IPS DF 6.9 (cell line): Measurements from ENCODE around the gene MYMK.
A peak's percentile ranks its signal among the peaks of the same experiment; 100 is the strongest.

Experiments
- DNase-seq: peaks from one replicate; pipeline ENCODE4 v3.0.0-alpha.2; 2013; ENCODE audit warnings: low read depth, low spot score
- H3K27ac ChIP-seq: one replicate; pipeline ENCODE4 v1.5.1; 2013; ENCODE audit warnings: low read length, control low read depth
- H3K27me3 ChIP-seq: 2 replicates; pipeline ENCODE4 v1.6.1; 2013; ENCODE audit warnings: mild to moderate bottlenecking, low read length; ENCODE audit not compliant: control insufficient read depth, insufficient read depth
- H3K36me3 ChIP-seq: 2 replicates; pipeline ENCODE4 v1.6.1; 2013; ENCODE audit warnings: low read length; ENCODE audit not compliant: control insufficient read depth, insufficient read depth
- H3K4me1 ChIP-seq: 2 replicates; pipeline ENCODE4 v1.6.1; 2013; ENCODE audit warnings: low read length; ENCODE audit not compliant: control insufficient read depth, insufficient read depth
- H3K4me3 ChIP-seq: 2 replicates; pipeline ENCODE4 v1.5.1; 2013; ENCODE audit warnings: mild to moderate bottlenecking, low read length
- H3K9me3 ChIP-seq: 2 replicates; pipeline ENCODE4 v1.6.1; 2013; ENCODE audit warnings: low read length, inconsistent platforms; ENCODE audit not compliant: control insufficient read depth, insufficient read depth
- WGBS: extraction: QIAGEN DNeasy Blood & Tissue Kit; methylation state at CpG from one replicate; pipeline ENCODE4 v1.1.7; 2013; ENCODE audit warnings: mixed read lengths, missing lambda C conversion rate; ENCODE audit not compliant: insufficient read length, insufficient coverage; 5-methylcytosine and 5-hydroxymethylcytosine counted together

Gene MYMK

GRCh38 chr9:133478851-133479711 lies 45.7 kb downstream of the MYMK start, which contains the start of gene SLC2A6:
SLC2A6 (minus strand) TSS chr9:133479099; CDS start chr9:133479059, 40 bp downstream.
- Histone ChIP-seq H3K4me1 (0 out of 2 replicates have a peak, but pooled peaks cover 2% of the 10 kb centered on the region), H3K4me3 (peak within 1 kb of the TSS; percentile 49; the same call in 1 of the 2 replicates), H3K36me3 (peaks cover 8% of the 10 kb centered on the region), H3K9me3 (no peaks in the 10 kb centered on the region), H3K27me3 (no peaks in the 10 kb centered on the region), H3K27ac (no peak within 1 kb of the TSS)
- peak; percentile 89 for DNase-seq
- WGBS, result no CpG with 5 or more reads among the region's 84 CpGs

GRCh38 chr9:133477992-133478850 lies 46.5 kb downstream of the MYMK start:
- H3K4me1 ChIP-seq, result 0 out of 2 replicates have a peak, but pooled peaks cover 2% of the 10 kb centered on the region
- WGBS, result no CpG with 5 or more reads among the region's 17 CpGs
- no peak for DNase-seq

DNA sequence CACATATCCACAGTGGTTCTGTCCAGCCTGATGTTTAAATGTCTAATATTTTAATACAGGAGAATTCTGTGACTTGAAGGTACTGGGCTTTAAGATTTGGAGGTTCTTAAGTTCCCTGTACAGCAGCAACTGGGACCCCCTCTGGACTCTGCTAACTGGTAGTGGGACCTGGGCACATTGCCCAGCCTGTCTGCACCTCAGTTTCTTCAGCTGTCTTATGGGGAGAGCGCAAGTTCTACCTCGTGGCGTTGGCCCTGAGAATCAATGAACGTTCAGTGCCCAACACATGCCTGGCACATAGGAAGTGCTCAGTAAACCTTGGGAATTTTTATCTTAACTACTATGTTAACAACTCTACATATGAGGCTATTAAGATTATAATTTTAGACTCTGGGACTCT lies 47.3 kb downstream of the MYMK start:
- Histone ChIP-seq H3K27me3 (no peaks in the 10 kb centered on the region), H3K9me3 (no peaks in the 10 kb centered on the region), H3K4me1 (0 out of 2 replicates have a peak, but pooled peaks cover 2% of the 10 kb centered on the region), H3K36me3 (peaks cover 20% of the 10 kb centered on the region), H3K4me3 (no peak overlapping the region), H3K27ac (no peak overlapping the region)
- no peak for DNase-seq
- WGBS, result no CpG with 5 or more reads among the region's 4 CpGs

More at GRCh38 chr9:133477992-133478850, 46.5 kb downstream of the MYMK start:
- Histone ChIP-seq H3K9me3 (no peaks in the 10 kb centered on the region), H3K36me3 (peaks cover 16% of the 10 kb centered on the region), H3K27me3 (no peaks in the 10 kb centered on the region), H3K4me3 (peak overlapping the region; percentile 49; the same call in 1 of the 2 replicates), H3K27ac (no peak overlapping the region)

DNA sequence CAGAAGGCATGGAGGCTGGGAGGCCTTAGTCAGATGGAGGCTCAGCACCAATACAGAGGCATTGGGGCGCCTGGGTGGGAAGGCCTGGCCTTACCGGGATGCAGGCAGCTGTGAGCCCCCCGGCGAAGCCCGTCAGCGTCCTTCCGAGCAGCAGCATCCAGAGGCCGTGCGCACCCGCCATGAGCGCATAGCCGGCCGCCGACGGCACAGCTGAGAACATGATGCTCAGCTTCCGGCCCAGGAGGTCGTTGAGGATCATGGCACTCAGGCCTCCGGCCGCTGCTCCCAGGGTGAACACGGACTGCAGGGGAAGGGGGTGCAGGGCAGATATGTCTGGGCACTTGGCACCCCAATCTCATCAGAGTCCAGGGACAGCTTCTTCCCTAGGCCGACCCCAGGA lies 47.8 kb downstream of the MYMK start:
- no peak overlapping the region for H3K4me3 ChIP-seq
- WGBS, result no CpG with 5 or more reads among the region's 21 CpGs
- 0 out of 2 replicates have a peak, but pooled peaks cover 2% of the 10 kb centered on the region for H3K4me1 ChIP-seq
- no peaks in the 10 kb centered on the region for H3K9me3 ChIP-seq
- DNase-seq, result no peak
- no peaks in the 10 kb centered on the region for H3K27me3 ChIP-seq
- H3K27ac ChIP-seq, result no peak overlapping the region
- H3K36me3 ChIP-seq, result peaks cover 21% of the 10 kb centered on the region

- H3K4me3 ChIP-seq, result no peak overlapping the region
- H3K36me3 ChIP-seq, result peaks cover 27% of the 10 kb centered on the region
- 0 out of 2 replicates have a peak, but pooled peaks cover 2% of the 10 kb centered on the region for H3K4me1 ChIP-seq
- DNase-seq, result no peak
- H3K9me3 ChIP-seq, result no peaks in the 10 kb centered on the region
- H3K27me3 ChIP-seq, result no peaks in the 10 kb centered on the region
- WGBS, result no CpG with 5 or more reads among the region's 27 CpGs
- H3K27ac ChIP-seq, result no peak overlapping the region
Measured at GRCh38 chr9:133476036-133476931, 48.5 kb downstream of the MYMK start.

GRCh38 chr9:133475292-133476012 lies 49.3 kb downstream of the MYMK start:
- no peak overlapping the region for H3K4me3 ChIP-seq
- no peaks in the 10 kb centered on the region for H3K9me3 ChIP-seq
- peaks cover 27% of the 10 kb centered on the region for H3K36me3 ChIP-seq
- no peak overlapping the region for H3K27ac ChIP-seq
- H3K27me3 ChIP-seq, result no peaks in the 10 kb centered on the region
- DNase-seq, result no peak
- H3K4me1 ChIP-seq, result 0 out of 2 replicates have a peak, but pooled peaks cover 2% of the 10 kb centered on the region
- WGBS, result no CpG with 5 or more reads among the region's 27 CpGs

GRCh38 chr9:133474853-133475252 lies 49.9 kb downstream of the MYMK start:
- no peak for DNase-seq
- H3K4me1 ChIP-seq, result 0 out of 2 replicates have a peak, but pooled peaks cover 2% of the 10 kb centered on the region
- no CpG with 5 or more reads among the region's 20 CpGs for WGBS
- no peak overlapping the region for H3K4me3 ChIP-seq
- peaks cover 27% of the 10 kb centered on the region for H3K36me3 ChIP-seq
- no peaks in the 10 kb centered on the region for H3K27me3 ChIP-seq
- no peak overlapping the region for H3K27ac ChIP-seq
- no peaks in the 10 kb centered on the region for H3K9me3 ChIP-seq

GRCh38 chr9:133474215-133474614 lies 50.5 kb downstream of the MYMK start:
- WGBS, result no CpG with 5 or more reads among the region's 5 CpGs

GRCh38 chr9:133473743-133474142 lies 51.0 kb downstream of the MYMK start:
- Histone ChIP-seq H3K27ac (no peak overlapping the region), H3K4me3 (no peak overlapping the region), H3K4me1 (peaks cover 2% of the 10 kb centered on the region; the same call in 1 of the 2 replicates), H3K9me3 (no peaks in the 10 kb centered on the region), H3K36me3 (peaks cover 28% of the 10 kb centered on the region), H3K27me3 (no peaks in the 10 kb centered on the region)
- WGBS, result no CpG with 5 or more reads among the region's 20 CpGs
- DNase-seq, result no peak

More at GRCh38 chr9:133474215-133474614, 50.5 kb downstream of the MYMK start:
- no peak overlapping the region for H3K4me3 ChIP-seq
- H3K9me3 ChIP-seq, result no peaks in the 10 kb centered on the region
- DNase-seq, result no peak
- peaks cover 27% of the 10 kb centered on the region for H3K36me3 ChIP-seq
- no peaks in the 10 kb centered on the region for H3K27me3 ChIP-seq
- peaks cover 2% of the 10 kb centered on the region; the same call in 1 of the 2 replicates for H3K4me1 ChIP-seq
- H3K27ac ChIP-seq, result no peak overlapping the region
